ENCODE measurements around the gene SCAND1. TPM values are rescaled to one million over a fixed set of nuclear protein-coding genes. Genes with fewer than 3 reads are reported as not detected.

The SCAND1 gene
- total RNA-seq, 1 donor from 2014 or later, result 80.2 TPM

DNA sequence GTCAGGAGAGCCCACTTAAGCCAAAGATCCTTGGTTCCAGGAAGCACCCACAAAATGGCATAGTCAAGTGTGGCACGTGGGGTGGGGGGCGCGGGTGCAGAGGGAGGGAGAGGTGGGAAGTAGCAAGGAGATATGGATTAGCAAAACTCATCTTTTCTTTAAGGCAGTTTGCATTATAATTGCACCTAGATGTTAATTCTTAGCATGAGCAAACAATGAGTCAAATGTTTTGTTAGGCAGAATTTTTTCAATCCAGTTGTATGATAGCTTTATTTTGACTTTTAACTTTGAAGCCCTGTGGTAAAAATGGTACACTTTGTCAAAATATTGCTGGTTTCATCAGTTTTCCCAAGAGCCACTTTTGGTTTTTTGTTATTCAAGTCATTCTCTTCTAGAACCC lies 15.0 kb downstream of the SCAND1 start:
- TF ChIP-seq, protein P1, sequence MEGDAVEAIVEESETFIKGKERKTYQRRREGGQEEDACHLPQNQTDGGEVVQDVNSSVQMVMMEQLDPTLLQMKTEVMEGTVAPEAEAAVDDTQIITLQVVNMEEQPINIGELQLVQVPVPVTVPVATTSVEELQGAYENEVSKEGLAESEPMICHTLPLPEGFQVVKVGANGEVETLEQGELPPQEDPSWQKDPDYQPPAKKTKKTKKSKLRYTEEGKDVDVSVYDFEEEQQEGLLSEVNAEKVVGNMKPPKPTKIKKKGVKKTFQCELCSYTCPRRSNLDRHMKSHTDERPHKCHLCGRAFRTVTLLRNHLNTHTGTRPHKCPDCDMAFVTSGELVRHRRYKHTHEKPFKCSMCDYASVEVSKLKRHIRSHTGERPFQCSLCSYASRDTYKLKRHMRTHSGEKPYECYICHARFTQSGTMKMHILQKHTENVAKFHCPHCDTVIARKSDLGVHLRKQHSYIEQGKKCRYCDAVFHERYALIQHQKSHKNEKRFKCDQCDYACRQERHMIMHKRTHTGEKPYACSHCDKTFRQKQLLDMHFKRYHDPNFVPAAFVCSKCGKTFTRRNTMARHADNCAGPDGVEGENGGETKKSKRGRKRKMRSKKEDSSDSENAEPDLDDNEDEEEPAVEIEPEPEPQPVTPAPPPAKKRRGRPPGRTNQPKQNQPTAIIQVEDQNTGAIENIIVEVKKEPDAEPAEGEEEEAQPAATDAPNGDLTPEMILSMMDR (IDR thresholded peaks at IDR 0.05), result no peak
- H3K27me3 Mint-ChIP-seq (ENCODE audit: unreplicated experiment), result no peaks in the 10 kb centered on the region
- no peaks in the 10 kb centered on the region for H3K9me3 Mint-ChIP-seq (ENCODE audit: unreplicated experiment)
- H3K4me1 Mint-ChIP-seq (ENCODE audit: unreplicated experiment), result peaks cover 3% of the 10 kb centered on the region
- H3K36me3 Mint-ChIP-seq (ENCODE audit: unreplicated experiment), result peaks cover 23% of the 10 kb centered on the region
- H3K27ac Mint-ChIP-seq (ENCODE audit: unreplicated experiment), result no peak overlapping the region
- no peak overlapping the region for H3K4me3 Mint-ChIP-seq (ENCODE audit: unreplicated experiment)
- no peak for DNase-seq (ENCODE audit: extremely low spot score, unreplicated experiment)

DNA sequence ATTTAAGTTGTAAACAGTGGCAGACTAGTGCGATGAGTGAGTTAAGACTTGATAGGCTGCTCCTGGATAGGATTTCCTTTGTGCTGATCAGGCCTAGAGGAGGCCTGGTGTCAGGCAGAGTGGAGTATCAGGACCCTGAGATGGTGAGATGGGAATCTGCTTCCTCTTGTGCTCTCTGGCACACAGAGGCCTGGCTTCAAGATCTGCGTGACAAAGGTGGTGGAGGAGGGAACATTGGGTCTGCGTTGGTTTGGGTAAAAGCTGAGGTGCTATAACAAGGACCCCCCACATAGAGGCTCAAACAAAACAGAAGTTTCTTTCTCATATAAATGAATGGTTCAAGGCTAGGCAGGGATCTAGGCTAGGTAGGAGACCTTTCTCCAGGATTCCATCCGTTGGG lies 20.3 kb downstream of the SCAND1 start:
- no peak for DNase-seq (ENCODE audit: extremely low spot score, unreplicated experiment)
- Mint-ChIP-seq H3K9me3 (ENCODE audit: unreplicated experiment) (no peaks in the 10 kb centered on the region), H3K27me3 (ENCODE audit: unreplicated experiment) (no peaks in the 10 kb centered on the region), H3K27ac (ENCODE audit: unreplicated experiment) (no peak overlapping the region), H3K4me1 (ENCODE audit: unreplicated experiment) (no peaks in the 10 kb centered on the region), H3K4me3 (ENCODE audit: unreplicated experiment) (no peak overlapping the region), H3K36me3 (ENCODE audit: unreplicated experiment) (peaks cover 19% of the 10 kb centered on the region)
- TF ChIP-seq, protein P1 (IDR thresholded peaks at IDR 0.05), result no peak

DNA sequence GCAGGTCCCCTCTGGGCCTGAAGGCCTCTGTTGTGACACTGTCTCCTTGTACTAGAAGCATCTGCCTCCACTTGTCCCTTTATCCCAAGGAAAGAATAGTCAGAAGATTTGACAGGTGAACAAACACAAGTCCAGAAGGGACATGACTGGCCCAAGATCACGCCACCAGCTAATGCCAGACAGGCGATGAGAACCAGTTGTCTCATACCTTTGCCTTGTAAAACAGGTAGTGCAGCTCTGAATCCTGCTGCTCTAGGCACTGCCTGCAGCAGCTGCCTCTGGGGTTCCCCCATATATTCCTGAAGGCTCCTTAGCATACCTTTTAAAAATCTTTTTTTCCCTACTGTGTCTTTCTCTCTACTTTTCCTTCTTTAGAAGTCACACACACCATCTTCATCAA lies 25.0 kb downstream of the SCAND1 start:
- TF ChIP-seq, protein P1 (IDR thresholded peaks at IDR 0.05), result no peak
- no peak overlapping the region for H3K4me3 Mint-ChIP-seq (ENCODE audit: unreplicated experiment)
- no peaks in the 10 kb centered on the region for H3K9me3 Mint-ChIP-seq (ENCODE audit: unreplicated experiment)
- no peaks in the 10 kb centered on the region for H3K4me1 Mint-ChIP-seq (ENCODE audit: unreplicated experiment)
- H3K27ac Mint-ChIP-seq (ENCODE audit: unreplicated experiment), result no peak overlapping the region
- no peaks in the 10 kb centered on the region for H3K27me3 Mint-ChIP-seq (ENCODE audit: unreplicated experiment)
- no peak for DNase-seq (ENCODE audit: extremely low spot score, unreplicated experiment)
- peaks cover 18% of the 10 kb centered on the region for H3K36me3 Mint-ChIP-seq (ENCODE audit: unreplicated experiment)

DNA sequence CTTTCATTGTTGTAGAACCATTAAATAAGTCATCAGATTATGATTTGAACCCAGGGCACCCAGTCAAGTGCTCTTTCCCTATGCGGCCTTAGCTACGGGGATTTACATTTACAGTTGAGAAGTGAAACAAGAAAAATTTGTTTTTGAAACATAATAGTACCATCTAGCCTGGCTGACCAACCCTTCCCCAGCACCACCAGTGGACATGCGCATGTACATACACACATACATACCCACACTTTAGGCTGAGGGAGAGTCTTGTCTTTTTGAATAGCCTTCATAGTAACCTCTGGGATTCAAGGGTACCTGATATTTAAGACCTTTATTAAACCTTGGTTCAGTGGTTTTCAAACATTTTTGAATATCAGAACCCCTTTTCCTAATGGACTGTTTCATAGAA lies 33.8 kb downstream of the SCAND1 start:
- H3K4me1 Mint-ChIP-seq (ENCODE audit: unreplicated experiment), result no peaks in the 10 kb centered on the region
- H3K36me3 Mint-ChIP-seq (ENCODE audit: unreplicated experiment), result peaks cover 32% of the 10 kb centered on the region
- DNase-seq (ENCODE audit: extremely low spot score, unreplicated experiment), result no peak
- no peaks in the 10 kb centered on the region for H3K9me3 Mint-ChIP-seq (ENCODE audit: unreplicated experiment)
- H3K27me3 Mint-ChIP-seq (ENCODE audit: unreplicated experiment), result no peaks in the 10 kb centered on the region
- no peak overlapping the region for H3K27ac Mint-ChIP-seq (ENCODE audit: unreplicated experiment)
- H3K4me3 Mint-ChIP-seq (ENCODE audit: unreplicated experiment), result no peak overlapping the region
- TF ChIP-seq, protein P1 (IDR thresholded peaks at IDR 0.05), result no peak

DNA sequence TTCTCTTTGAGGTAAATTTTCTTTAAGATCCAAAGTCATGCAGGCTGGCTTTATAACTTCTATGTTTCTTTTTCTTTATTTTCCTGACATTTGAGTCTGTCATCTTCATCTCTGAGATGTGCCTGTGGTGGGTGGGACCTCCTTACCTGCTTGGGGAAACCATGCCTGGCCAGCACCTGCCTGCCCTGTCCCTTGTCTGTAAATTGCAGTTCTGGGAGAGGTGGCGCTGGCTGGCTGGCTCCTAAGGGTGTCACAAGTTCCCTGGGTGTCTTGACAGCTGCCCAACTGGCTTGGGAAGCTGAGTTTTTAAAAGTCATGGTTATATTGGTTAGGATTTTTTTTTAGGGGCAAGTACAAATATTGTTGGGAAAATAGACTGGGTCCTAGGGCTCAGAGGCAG lies 36.3 kb downstream of the SCAND1 start:
- TF ChIP-seq, protein P1 (IDR thresholded peaks at IDR 0.05), result no peak
- Mint-ChIP-seq H3K27ac (ENCODE audit: unreplicated experiment) (no peak overlapping the region), H3K27me3 (ENCODE audit: unreplicated experiment) (no peaks in the 10 kb centered on the region), H3K36me3 (ENCODE audit: unreplicated experiment) (peaks cover 44% of the 10 kb centered on the region), H3K4me1 (ENCODE audit: unreplicated experiment) (no peaks in the 10 kb centered on the region), H3K4me3 (ENCODE audit: unreplicated experiment) (no peak overlapping the region), H3K9me3 (ENCODE audit: unreplicated experiment) (no peaks in the 10 kb centered on the region)
- no peak for DNase-seq (ENCODE audit: extremely low spot score, unreplicated experiment)
